ENCODE data around the gene SUGCT.

DNA sequence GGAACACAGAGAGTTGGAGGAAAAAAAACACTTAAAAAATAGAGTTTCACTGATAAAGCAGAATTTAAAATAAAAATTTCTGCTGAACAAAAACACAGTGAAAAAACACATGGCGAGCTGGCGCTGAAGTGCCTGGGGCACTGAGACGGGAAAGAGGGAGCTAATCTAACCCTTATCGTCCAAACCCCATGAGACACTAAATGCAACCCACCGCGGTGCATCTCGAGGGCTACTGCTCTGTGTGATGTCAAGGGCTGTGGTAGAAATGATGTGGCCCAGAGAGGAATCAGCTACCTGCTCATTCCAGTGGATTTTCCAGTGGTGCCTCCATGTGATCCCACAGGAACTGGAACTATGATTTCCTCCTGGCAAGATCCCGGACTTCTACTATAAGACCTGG lies 499.3 kb downstream of the SUGCT start:
- TF ChIP-seq, protein P1, sequence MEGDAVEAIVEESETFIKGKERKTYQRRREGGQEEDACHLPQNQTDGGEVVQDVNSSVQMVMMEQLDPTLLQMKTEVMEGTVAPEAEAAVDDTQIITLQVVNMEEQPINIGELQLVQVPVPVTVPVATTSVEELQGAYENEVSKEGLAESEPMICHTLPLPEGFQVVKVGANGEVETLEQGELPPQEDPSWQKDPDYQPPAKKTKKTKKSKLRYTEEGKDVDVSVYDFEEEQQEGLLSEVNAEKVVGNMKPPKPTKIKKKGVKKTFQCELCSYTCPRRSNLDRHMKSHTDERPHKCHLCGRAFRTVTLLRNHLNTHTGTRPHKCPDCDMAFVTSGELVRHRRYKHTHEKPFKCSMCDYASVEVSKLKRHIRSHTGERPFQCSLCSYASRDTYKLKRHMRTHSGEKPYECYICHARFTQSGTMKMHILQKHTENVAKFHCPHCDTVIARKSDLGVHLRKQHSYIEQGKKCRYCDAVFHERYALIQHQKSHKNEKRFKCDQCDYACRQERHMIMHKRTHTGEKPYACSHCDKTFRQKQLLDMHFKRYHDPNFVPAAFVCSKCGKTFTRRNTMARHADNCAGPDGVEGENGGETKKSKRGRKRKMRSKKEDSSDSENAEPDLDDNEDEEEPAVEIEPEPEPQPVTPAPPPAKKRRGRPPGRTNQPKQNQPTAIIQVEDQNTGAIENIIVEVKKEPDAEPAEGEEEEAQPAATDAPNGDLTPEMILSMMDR (conservative IDR thresholded peaks at IDR 0.05; ENCODE audit: low read length): no peak
- TF ChIP-seq EZH2phosphoT487 (IDR thresholded peaks at IDR 0.05; ENCODE audit: borderline replicate concordance): no peak
